ENCODE measurements around the gene ZFHX3. TPM values are rescaled to one million over a fixed set of nuclear protein-coding genes. Genes with fewer than 3 reads are reported as not detected.

Gene ZFHX3
- total and polyA plus RNA-seq, 4 donors = 1.5 to 5.9 (median 3.0) TPM

DNA sequence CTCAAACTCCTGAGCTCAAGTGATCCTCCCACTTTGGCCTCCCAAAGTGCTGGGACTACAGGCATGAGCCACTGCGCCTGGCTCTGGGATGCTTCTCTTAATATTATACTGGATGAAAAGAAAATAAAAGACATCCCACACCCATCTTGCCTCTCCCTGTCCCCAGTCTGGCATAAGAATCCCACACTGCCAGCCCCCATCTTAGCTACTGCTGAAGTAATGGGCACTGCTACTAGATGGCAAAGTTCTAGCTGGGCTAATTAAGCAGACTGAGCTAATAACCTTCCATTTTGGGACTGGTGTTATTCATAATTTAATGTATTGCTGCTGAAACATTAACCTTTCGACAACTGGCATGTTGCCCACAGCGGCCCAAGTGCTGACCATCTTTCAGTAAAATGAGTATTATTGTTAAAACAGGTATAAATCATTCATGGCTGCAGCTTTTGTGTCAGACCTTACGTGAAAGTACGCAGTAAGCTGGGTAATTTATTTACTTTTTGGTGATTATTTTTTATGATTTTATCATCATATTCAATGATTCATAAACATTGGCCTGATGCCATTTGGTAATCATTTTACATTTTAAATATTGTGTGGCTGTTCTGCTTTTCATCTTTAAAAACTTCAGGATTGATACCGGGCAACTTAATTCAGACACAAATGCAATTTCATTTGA lies 47.4 kb upstream of the ZFHX3 start:
- H3K27me3 ChIP-seq (ENCODE audit: control insufficient read depth in 4 of 4, insufficient read depth in 4 of 4, low read length in 3 of 4) = no peaks in the 10 kb centered on the region
- no peak overlapping the region for H3K9ac ChIP-seq (ENCODE audit: low read depth in 1 of 2, low read length in 2 of 2)
- H3K4me3 ChIP-seq (ENCODE audit: low read depth in 1 of 3, low read length in 3 of 3) = no peak overlapping the region
- DNase-seq (ENCODE audit: low spot score) = no peak
- no peak for TF ChIP-seq HNF4A (conservative IDR thresholded peaks at IDR 0.05)
- TF ChIP-seq, protein P1, sequence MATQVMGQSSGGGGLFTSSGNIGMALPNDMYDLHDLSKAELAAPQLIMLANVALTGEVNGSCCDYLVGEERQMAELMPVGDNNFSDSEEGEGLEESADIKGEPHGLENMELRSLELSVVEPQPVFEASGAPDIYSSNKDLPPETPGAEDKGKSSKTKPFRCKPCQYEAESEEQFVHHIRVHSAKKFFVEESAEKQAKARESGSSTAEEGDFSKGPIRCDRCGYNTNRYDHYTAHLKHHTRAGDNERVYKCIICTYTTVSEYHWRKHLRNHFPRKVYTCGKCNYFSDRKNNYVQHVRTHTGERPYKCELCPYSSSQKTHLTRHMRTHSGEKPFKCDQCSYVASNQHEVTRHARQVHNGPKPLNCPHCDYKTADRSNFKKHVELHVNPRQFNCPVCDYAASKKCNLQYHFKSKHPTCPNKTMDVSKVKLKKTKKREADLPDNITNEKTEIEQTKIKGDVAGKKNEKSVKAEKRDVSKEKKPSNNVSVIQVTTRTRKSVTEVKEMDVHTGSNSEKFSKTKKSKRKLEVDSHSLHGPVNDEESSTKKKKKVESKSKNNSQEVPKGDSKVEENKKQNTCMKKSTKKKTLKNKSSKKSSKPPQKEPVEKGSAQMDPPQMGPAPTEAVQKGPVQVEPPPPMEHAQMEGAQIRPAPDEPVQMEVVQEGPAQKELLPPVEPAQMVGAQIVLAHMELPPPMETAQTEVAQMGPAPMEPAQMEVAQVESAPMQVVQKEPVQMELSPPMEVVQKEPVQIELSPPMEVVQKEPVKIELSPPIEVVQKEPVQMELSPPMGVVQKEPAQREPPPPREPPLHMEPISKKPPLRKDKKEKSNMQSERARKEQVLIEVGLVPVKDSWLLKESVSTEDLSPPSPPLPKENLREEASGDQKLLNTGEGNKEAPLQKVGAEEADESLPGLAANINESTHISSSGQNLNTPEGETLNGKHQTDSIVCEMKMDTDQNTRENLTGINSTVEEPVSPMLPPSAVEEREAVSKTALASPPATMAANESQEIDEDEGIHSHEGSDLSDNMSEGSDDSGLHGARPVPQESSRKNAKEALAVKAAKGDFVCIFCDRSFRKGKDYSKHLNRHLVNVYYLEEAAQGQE (IDR thresholded peaks at IDR 0.05) = no peak
- no peak for TF ChIP-seq EGR1 (IDR thresholded peaks at IDR 0.05; ENCODE audit: low read depth in 2 of 2)
- no peak for TF ChIP-seq CTCF (IDR thresholded peaks at IDR 0.05; ENCODE audit: low read depth, low read length, missing input control)
- TF ChIP-seq, protein P2, sequence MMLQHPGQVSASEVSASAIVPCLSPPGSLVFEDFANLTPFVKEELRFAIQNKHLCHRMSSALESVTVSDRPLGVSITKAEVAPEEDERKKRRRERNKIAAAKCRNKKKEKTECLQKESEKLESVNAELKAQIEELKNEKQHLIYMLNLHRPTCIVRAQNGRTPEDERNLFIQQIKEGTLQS (IDR thresholded peaks at IDR 0.05) = no peak
- no peak for TF ChIP-seq FOXA2 (IDR thresholded peaks at IDR 0.05)
- TF ChIP-seq, protein P3, sequence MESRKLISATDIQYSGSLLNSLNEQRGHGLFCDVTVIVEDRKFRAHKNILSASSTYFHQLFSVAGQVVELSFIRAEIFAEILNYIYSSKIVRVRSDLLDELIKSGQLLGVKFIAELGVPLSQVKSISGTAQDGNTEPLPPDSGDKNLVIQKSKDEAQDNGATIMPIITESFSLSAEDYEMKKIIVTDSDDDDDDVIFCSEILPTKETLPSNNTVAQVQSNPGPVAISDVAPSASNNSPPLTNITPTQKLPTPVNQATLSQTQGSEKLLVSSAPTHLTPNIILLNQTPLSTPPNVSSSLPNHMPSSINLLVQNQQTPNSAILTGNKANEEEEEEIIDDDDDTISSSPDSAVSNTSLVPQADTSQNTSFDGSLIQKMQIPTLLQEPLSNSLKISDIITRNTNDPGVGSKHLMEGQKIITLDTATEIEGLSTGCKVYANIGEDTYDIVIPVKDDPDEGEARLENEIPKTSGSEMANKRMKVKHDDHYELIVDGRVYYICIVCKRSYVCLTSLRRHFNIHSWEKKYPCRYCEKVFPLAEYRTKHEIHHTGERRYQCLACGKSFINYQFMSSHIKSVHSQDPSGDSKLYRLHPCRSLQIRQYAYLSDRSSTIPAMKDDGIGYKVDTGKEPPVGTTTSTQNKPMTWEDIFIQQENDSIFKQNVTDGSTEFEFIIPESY (IDR thresholded peaks at IDR 0.05) = no peak
- TF ChIP-seq HNF4G (IDR thresholded peaks at IDR 0.05) = no peak
- TF ChIP-seq RXRA (IDR thresholded peaks at IDR 0.05) = no peak
- TF ChIP-seq YY1 (IDR thresholded peaks at IDR 0.05) = no peak
- H3K36me3 ChIP-seq (ENCODE audit: control insufficient read depth in 4 of 4, insufficient read depth in 3 of 4, low read depth in 1 of 4, low read length in 3 of 4) = no peaks in the 10 kb centered on the region
- WGBS = 89% methylated on average over 6 of the region's 6 CpGs
- H3K9me3 ChIP-seq (ENCODE audit: control insufficient read depth in 4 of 4, low read length in 3 of 4) = no peaks in the 10 kb centered on the region
- no peak overlapping the region for H3K27ac ChIP-seq (ENCODE audit: low read depth in 1 of 2, low read length in 2 of 2)
- no peaks in the 10 kb centered on the region for H3K4me1 ChIP-seq (ENCODE audit: control insufficient read depth in 4 of 4, insufficient read depth in 4 of 4, low read length in 3 of 4)

DNA sequence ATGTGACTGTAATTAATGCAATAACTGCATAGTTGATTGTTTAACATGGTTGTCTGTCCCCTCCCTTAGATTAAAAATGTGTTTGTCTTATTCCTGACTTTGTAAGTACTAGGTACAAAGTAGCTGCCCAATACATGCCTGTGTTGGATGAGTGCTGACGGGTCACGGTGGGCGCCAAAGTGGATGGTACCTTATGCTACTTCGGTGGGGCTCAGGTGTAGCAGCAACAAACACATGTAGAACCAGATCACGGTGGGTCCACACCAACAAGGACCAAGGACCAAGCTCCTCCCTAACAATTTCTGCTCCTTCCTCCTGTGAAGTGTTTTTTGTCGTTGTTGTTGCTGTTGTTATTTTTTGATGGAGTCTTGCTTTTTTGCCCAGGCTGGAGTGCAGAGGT lies 46.4 kb upstream of the ZFHX3 start:
- no peaks in the 10 kb centered on the region for H3K36me3 ChIP-seq (ENCODE audit: control insufficient read depth in 4 of 4, insufficient read depth in 3 of 4, low read depth in 1 of 4, low read length in 3 of 4)
- no peaks in the 10 kb centered on the region for H3K27me3 ChIP-seq (ENCODE audit: control insufficient read depth in 4 of 4, insufficient read depth in 4 of 4, low read length in 3 of 4)
- 95% methylated on average over 6 of the region's 6 CpGs for WGBS
- H3K4me3 ChIP-seq (ENCODE audit: low read depth in 1 of 3, low read length in 3 of 3) = no peak overlapping the region
- no peaks in the 10 kb centered on the region for H3K9me3 ChIP-seq (ENCODE audit: control insufficient read depth in 4 of 4, low read length in 3 of 4)
- DNase-seq (ENCODE audit: low spot score) = no peak
- H3K4me1 ChIP-seq (ENCODE audit: control insufficient read depth in 4 of 4, insufficient read depth in 4 of 4, low read length in 3 of 4) = no peaks in the 10 kb centered on the region
- H3K9ac ChIP-seq (ENCODE audit: low read depth in 1 of 2, low read length in 2 of 2) = no peak overlapping the region
- no peak overlapping the region for H3K27ac ChIP-seq (ENCODE audit: low read depth in 1 of 2, low read length in 2 of 2)
- TF ChIP-seq TAF1 (conservative IDR thresholded peaks at IDR 0.05) = no peak
- TF ChIP-seq, protein P1 (IDR thresholded peaks at IDR 0.05) = no peak
- TF ChIP-seq CTCF (IDR thresholded peaks at IDR 0.05; ENCODE audit: low read depth, low read length, missing input control) = no peak
- TF ChIP-seq RXRA (IDR thresholded peaks at IDR 0.05) = no peak
- TF ChIP-seq, protein P3 (IDR thresholded peaks at IDR 0.05) = no peak
- TF ChIP-seq FOXA1 (IDR thresholded peaks at IDR 0.05) = no peak
- no peak for TF ChIP-seq HNF4G (IDR thresholded peaks at IDR 0.05)
- TF ChIP-seq RAD21 (IDR thresholded peaks at IDR 0.05) = no peak
- TF ChIP-seq HNF4A (conservative IDR thresholded peaks at IDR 0.05) = no peak
- TF ChIP-seq JUND (IDR thresholded peaks at IDR 0.05) = no peak
- TF ChIP-seq SP1 (IDR thresholded peaks at IDR 0.05) = no peak

All from liver (tissue), 9 donors.